AG09309 (cell line): ENCODE measurements around the gene TICAM2.

Experiments
- DNase-seq: peaks from one replicate; pipeline ENCODE4 v3.0.0-alpha.2; 2010; ENCODE audit warnings: low read depth
- H3K4me3 ChIP-seq: 2 replicates; pipeline ENCODE4 v1.5.1; 2011; ENCODE audit warnings: mild to moderate bottlenecking, low read depth, low read length, moderate library complexity; ENCODE audit not compliant: control insufficient read depth
- CTCF ChIP-seq: IDR thresholded peaks from 2 replicates; pipeline ENCODE4 v1.5.1; 2011; ENCODE audit warnings: mild to moderate bottlenecking, low read depth, low read length, inconsistent platforms; ENCODE audit not compliant: insufficient read depth, control insufficient read depth; ENCODE audit errors: missing control alignments

TICAM2 gene

GRCh38 chr5:115611873-115612272 is 9.6 kb upstream of the TICAM2 start:
- no peak overlapping the region for H3K4me3 ChIP-seq
- DNase-seq: no peak
- no peak for TF ChIP-seq CTCF

GRCh38 chr5:115607935-115608334 is 5.7 kb upstream of the TICAM2 start:
- DNase-seq: no peak
- TF ChIP-seq CTCF: no peak
- no peak overlapping the region for H3K4me3 ChIP-seq

- no peak for TF ChIP-seq CTCF
- DNase-seq: no peak
These were observed 3.2 kb upstream of the TICAM2 start for GRCh38 chr5:115605436-115605835.

GRCh38 chr5:115602591-115603125 is 379 bp upstream of the TICAM2 start:
- peak overlapping the region; percentile 63 for H3K4me3 ChIP-seq
- DNase-seq: no peak
- no peak for TF ChIP-seq CTCF

More at GRCh38 chr5:115605436-115605835, 3.2 kb upstream of the TICAM2 start:
- H3K4me3 ChIP-seq: no peak overlapping the region

- H3K4me3 ChIP-seq: peak overlapping the region; percentile 63
- TF ChIP-seq CTCF: no peak
- DNase-seq: no peak
These were observed 1.5 kb downstream of the TICAM2 start for GRCh38 chr5:115600766-115601165.

GRCh38 chr5:115599924-115600323 is 2.4 kb downstream of the TICAM2 start:
- DNase-seq: no peak
- no peak for TF ChIP-seq CTCF
- no peak overlapping the region for H3K4me3 ChIP-seq

- H3K4me3 ChIP-seq: no peak overlapping the region
- TF ChIP-seq CTCF: no peak
- DNase-seq: no peak
These were observed 2.8 kb downstream of the TICAM2 start for GRCh38 chr5:115599502-115599901.
